PC-3 (cell line): ENCODE results near the gene STXBP6. TPM values are rescaled to one million over a fixed set of nuclear protein-coding genes. Genes with fewer than 3 reads are reported as not detected.

ENCODE experiments used
- ATAC-seq: fragments of 200-7000 bp; cut with Tn5 transposase; 2 replicates; pipeline ENCODE4 v1.9.1; 2020; ENCODE audit warnings: mild to moderate bottlenecking, moderate library complexity
- BruUV-seq: library from RNA; stranded (reverse); fragments of 400-500 nt; replicated peaks from 2 replicates; lab custom pipeline; 2021; lab: Mats Ljungman, UMichigan
- CTCF ChIA-PET: fragments of 300-600 bp; sonication (Branson Sonifier 250); formaldehyde crosslinking; loops from one replicate; lab custom pipeline; 2022; ENCODE audit warnings: antibody characterized with exemption; lab: Charles Lee
- POLR2A ChIA-PET: fragments of 300-600 bp; sonication (Branson Sonifier 250); formaldehyde crosslinking; loops from one replicate; lab custom pipeline; 2022; ENCODE audit warnings: antibody characterized with exemption; ENCODE audit not compliant: unreplicated experiment; lab: Charles Lee
- DNase-seq: peaks from one replicate; pipeline ENCODE4 v3.0.0-alpha.2; 2015
- H2AFZ ChIP-seq: fragments of 300-600 bp; sonication (generic); 2 replicates; pipeline ENCODE4 v1.6.0; 2016; ENCODE audit warnings: antibody characterized with exemption, low read length
- H3F3A ChIP-seq: fragments of 300-600 bp; sonication (generic); one replicate; pipeline ENCODE4 v1.6.0; 2017; ENCODE audit warnings: antibody characterized with exemption, low read length, control low read depth, mild to moderate bottlenecking; ENCODE audit not compliant: unreplicated experiment
- H3K27ac ChIP-seq: fragments of 300-600 bp; sonication (generic); 2 replicates; pipeline ENCODE4 v1.5.1; 2016; ENCODE audit warnings: mild to moderate bottlenecking, low read length
- H3K27me3 ChIP-seq: fragments of 300-600 bp; sonication (generic); 2 replicates; pipeline ENCODE4 v1.6.1; 2016; ENCODE audit warnings: low read length, mixed read lengths
- H3K36me3 ChIP-seq: fragments of 300-600 bp; sonication (generic); 2 replicates; pipeline ENCODE4 v1.6.1; 2016; ENCODE audit warnings: low read depth, mixed run types, low read length, mixed read lengths
- H3K4me1 ChIP-seq: fragments of 300-600 bp; sonication (generic); 2 replicates; pipeline ENCODE4 v1.5.1; 2016; ENCODE audit warnings: low read length; ENCODE audit not compliant: insufficient read depth
- H3K4me2 ChIP-seq: fragments of 300-600 bp; sonication (generic); 2 replicates; pipeline ENCODE4 v1.6.0; 2016; ENCODE audit warnings: low read length
- H3K4me3 ChIP-seq: fragments of 300-600 bp; sonication (generic); 2 replicates; pipeline ENCODE4 v1.5.1; 2016; ENCODE audit warnings: mild to moderate bottlenecking, low read length, mixed read lengths
- H3K79me2 ChIP-seq: fragments of 300-600 bp; sonication (generic); 2 replicates; pipeline ENCODE4 v1.6.1; 2017; ENCODE audit warnings: low read length, mixed read lengths
- H3K9ac ChIP-seq: fragments of 300-600 bp; sonication (generic); 2 replicates; pipeline ENCODE4 v1.6.0; 2016; ENCODE audit warnings: mild to moderate bottlenecking, low read length
- H3K9me2 ChIP-seq: fragments of 300-600 bp; sonication (generic); replicated peaks from 2 replicates; pipeline ENCODE4 v1.6.1; 2016; ENCODE audit warnings: mixed run types, low read length, mixed read lengths
- H3K9me3 ChIP-seq: fragments of 300-600 bp; sonication (generic); 2 replicates; pipeline ENCODE4 v1.6.1; 2016; ENCODE audit warnings: low read length, mixed read lengths
- H4K20me1 ChIP-seq: fragments of 300-600 bp; sonication (generic); 2 replicates; pipeline ENCODE4 v1.6.1; 2016; ENCODE audit warnings: low read length, mixed read lengths
- CTCF ChIP-seq: fragments of 300-600 bp; sonication (generic); conservative IDR thresholded peaks from 2 replicates; pipeline ENCODE4 v1.5.1; 2017; ENCODE audit warnings: antibody characterized with exemption, low read depth, mild to moderate bottlenecking, low read length
- EZH2 ChIP-seq: fragments of 300-600 bp; sonication (generic); IDR thresholded peaks from one replicate; pipeline ENCODE4 v1.6.1; 2017; ENCODE audit warnings: antibody characterized with exemption, mild to moderate bottlenecking, low read length; ENCODE audit not compliant: unreplicated experiment
- EZH2phosphoT487 ChIP-seq: fragments of 300-600 bp; sonication (generic); IDR thresholded peaks from 2 replicates; pipeline ENCODE4 v1.6.1; 2018; ENCODE audit warnings: mild to moderate bottlenecking, antibody characterized with exemption, low read length, borderline replicate concordance
- intact Hi-C: fragments of 100-400 bp; cut with micrococcal nuclease; formaldehyde crosslinking; loops from 2 replicates; pipeline ENCODE4 v1.9.0; 2023
- total RNA-seq: library from RNA; depleted of rRNA; stranded (reverse); fragments of >200 nt; gene quantifications from 2 replicates; pipeline ENCODE4 v1.2.3, GENCODE V29; 2014

The STXBP6 gene
- total RNA-seq, 1 experiment from 2014 or later, result 0.40 TPM

- CTCF ChIA-PET, result no interaction called here
- no peaks in the 10 kb centered on the region for H3K9me2 ChIP-seq
- no peak for ATAC-seq
- no peaks in the 10 kb centered on the region for H3K27me3 ChIP-seq
- no peak overlapping the region for H3K4me3 ChIP-seq
- BruUV-seq, result no TSS peak
- H3K27ac ChIP-seq, result no peak overlapping the region
- H3F3A ChIP-seq, result no peaks in the 10 kb centered on the region
- H3K4me1 ChIP-seq, result no peaks in the 10 kb centered on the region
- no peaks in the 10 kb centered on the region for H3K36me3 ChIP-seq
- no peak for DNase-seq
- intact Hi-C loops, result no loop called here
- POLR2A ChIA-PET, result no interaction called here
- H3K9ac ChIP-seq, result no peak overlapping the region
- no peak overlapping the region for H3K4me2 ChIP-seq
- H4K20me1 ChIP-seq, result no peaks in the 10 kb centered on the region
- H3K9me3 ChIP-seq, result 0 out of 2 replicates have a peak, but pooled peaks cover 4% of the 10 kb centered on the region
- H3K79me2 ChIP-seq, result no peaks in the 10 kb centered on the region
- no peak overlapping the region for H2AFZ ChIP-seq
- no peak for TF ChIP-seq EZH2
Observed at GRCh38 chr14:25086821-25087396, 37.0 kb upstream of the STXBP6 start.

- Histone ChIP-seq H3K36me3 (no peaks in the 10 kb centered on the region), H4K20me1 (no peaks in the 10 kb centered on the region), H3K9me3 (0 out of 2 replicates have a peak, but pooled peaks cover 4% of the 10 kb centered on the region), H3K79me2 (no peaks in the 10 kb centered on the region), H3F3A (no peaks in the 10 kb centered on the region), H3K27me3 (no peaks in the 10 kb centered on the region), H3K4me2 (no peak overlapping the region), H2AFZ (no peak overlapping the region), H3K4me3 (no peak overlapping the region), H3K9ac (no peak overlapping the region), H3K27ac (no peak overlapping the region), H3K4me1 (no peaks in the 10 kb centered on the region), H3K9me2 (no peaks in the 10 kb centered on the region)
- intact Hi-C loops, result no loop called here
- no peak for TF ChIP-seq CTCF
- no peak for TF ChIP-seq EZH2phosphoT487
- TF ChIP-seq EZH2, result no peak
- CTCF ChIA-PET, result no interaction called here
- BruUV-seq, result no TSS peak
- POLR2A ChIA-PET, result no interaction called here
- DNase-seq, result no peak
- no peak for ATAC-seq
Observed at GRCh38 chr14:25086081-25086480, 36.1 kb upstream of the STXBP6 start.

- Histone ChIP-seq H3K4me3 (no peak overlapping the region), H3K9me3 (no peaks in the 10 kb centered on the region), H3K27ac (no peak overlapping the region), H3K4me2 (no peak overlapping the region), H2AFZ (no peak overlapping the region), H4K20me1 (no peaks in the 10 kb centered on the region), H3K27me3 (no peaks in the 10 kb centered on the region), H3K79me2 (no peaks in the 10 kb centered on the region), H3F3A (no peaks in the 10 kb centered on the region), H3K4me1 (no peaks in the 10 kb centered on the region), H3K9ac (no peak overlapping the region), H3K9me2 (no peaks in the 10 kb centered on the region), H3K36me3 (no peaks in the 10 kb centered on the region)
- no peak for ATAC-seq
- TF ChIP-seq CTCF, result no peak
- TF ChIP-seq EZH2, result no peak
- TF ChIP-seq EZH2phosphoT487, result no peak
- no TSS peak for BruUV-seq
- intact Hi-C loops, result no loop called here
- ChIA-PET CTCF (no interaction called here), POLR2A (no interaction called here)
- no peak for DNase-seq
Observed at GRCh38 chr14:25080682-25081081, 30.7 kb upstream of the STXBP6 start.
